Naive thymus-derived CD4-positive, alpha-beta T cell (primary cell): Measurements from ENCODE around the gene DNMT1. TPM values are rescaled to one million over a fixed set of nuclear protein-coding genes. Genes with fewer than 3 reads are reported as not detected.

Source experiments
- ATAC-seq: fragments of 150-1000 bp; cut with Tn5 transposase; 2 replicates; pipeline ENCODE4 v1.10.0; 2021; ENCODE audit warnings: mild to moderate bottlenecking, moderate library complexity
- CTCF ChIA-PET: fragments of 350-600 bp; sonication (Branson Sonifier 250); formaldehyde crosslinking; loops from one replicate; lab custom pipeline; 2021; ENCODE audit warnings: antibody characterized with exemption; lab: Charles Lee
- POLR2A ChIA-PET: fragments of 350-600 bp; sonication (Branson Sonifier 250); formaldehyde crosslinking; loops from one replicate; lab custom pipeline; 2021; ENCODE audit warnings: antibody characterized with exemption, inconsistent platforms; lab: Charles Lee
- DNase-seq, 9 donors: peaks; one replicate each; pipeline versions ENCODE4 v3.0.0 to v3.0.0-alpha.2; 2020 to 2022; ENCODE audit warnings: mixed read lengths in 1 of 9
- H3K27ac ChIP-seq: one replicate; pipeline ENCODE4 v1.7.0; 2013; ENCODE audit warnings: mild to moderate bottlenecking, low read depth, low read length, moderate library complexity
- H3K27me3 ChIP-seq, 2 donors: one replicate each; pipeline ENCODE4 v1.7.0; 2013; ENCODE audit warnings: low read length in 2 of 2, mild to moderate bottlenecking in 2 of 2, moderate library complexity in 2 of 2; ENCODE audit not compliant: control insufficient read depth in 2 of 2, insufficient read depth in 2 of 2
- H3K36me3 ChIP-seq, 3 experiments: 1 replicate in 2 of 3; 2 replicates in 1 of 3; pipeline ENCODE4 v1.7.0; 2013; ENCODE audit warnings: low read length in 3 of 3, mild to moderate bottlenecking in 3 of 3, moderate library complexity in 1 of 3; ENCODE audit not compliant: insufficient read depth in 3 of 3, control insufficient read depth in 2 of 3
- H3K4me1 ChIP-seq, 2 donors: one replicate each; pipeline ENCODE4 v1.7.0; 2013; ENCODE audit warnings: low read length in 2 of 2, mild to moderate bottlenecking in 2 of 2, moderate library complexity in 1 of 2; ENCODE audit not compliant: control insufficient read depth in 2 of 2, insufficient read depth in 2 of 2
- H3K4me3 ChIP-seq: 2 replicates; pipeline ENCODE4 v1.7.0; 2013; ENCODE audit warnings: mild to moderate bottlenecking, low read length
- H3K9me3 ChIP-seq, 3 experiments: 1 replicate in 2 of 3; 2 replicates in 1 of 3; pipeline ENCODE4 v1.7.0; 2013; ENCODE audit warnings: low read length in 3 of 3; ENCODE audit not compliant: control insufficient read depth in 2 of 3
- H3K27ac Mint-ChIP-seq, 9 donors: one replicate each; pipeline ENCODE4 v1.8.0; 2020 to 2022; ENCODE audit warnings: mixed read lengths in 9 of 9, mild to moderate bottlenecking in 8 of 9, moderate library complexity in 5 of 9, inconsistent platforms in 2 of 9
- H3K27me3 Mint-ChIP-seq, 5 donors: one replicate each; pipeline ENCODE4 v1.8.0; 2021 to 2022; ENCODE audit warnings: mixed read lengths in 5 of 5, mild to moderate bottlenecking in 1 of 5
- H3K36me3 Mint-ChIP-seq, 5 donors: one replicate each; pipeline ENCODE4 v1.8.0; 2020 to 2022; ENCODE audit warnings: mixed read lengths in 5 of 5, mild to moderate bottlenecking in 3 of 5, inconsistent platforms in 1 of 5
- H3K4me1 Mint-ChIP-seq, 7 donors: one replicate each; pipeline ENCODE4 v1.8.0; 2020 to 2022; ENCODE audit warnings: mixed read lengths in 7 of 7, mild to moderate bottlenecking in 3 of 7, inconsistent platforms in 1 of 7
- H3K4me3 Mint-ChIP-seq, 10 donors: one replicate each; pipeline ENCODE4 v1.8.0; 2020 to 2022; ENCODE audit warnings: mild to moderate bottlenecking in 10 of 10, mixed read lengths in 10 of 10, moderate library complexity in 6 of 10, inconsistent platforms in 2 of 10
- H3K9me3 Mint-ChIP-seq, 11 donors: one replicate each; pipeline ENCODE4 v1.8.0; 2020 to 2022; ENCODE audit warnings: mixed read lengths in 11 of 11, mild to moderate bottlenecking in 4 of 11, inconsistent platforms in 1 of 11, moderate library complexity in 1 of 11
- intact Hi-C, 2 donors: fragments of 100-400 bp; cut with micrococcal nuclease; formaldehyde crosslinking; loops; one replicate each; pipeline ENCODE4 v1.15.1; 2023
- polyA plus RNA-seq, 2 donors: library from polyadenylated mRNA; unstranded; fragments of 300-500 nt; fragmentation: Illumina TruSeq; gene quantifications; one replicate each; pipeline ENCODE4 v1.2.3, GENCODE V29; 2021
- total RNA-seq, 6 experiments: library from RNA in 5 of 6; stranded (reverse) in 5 of 6; gene quantifications; 1 replicate in 5 of 6; 2 replicates in 1 of 6; pipeline ENCODE4 v1.2.3 and lab custom pipeline; 2021 to 2026

Gene DNMT1
- total and polyA plus RNA-seq, 7 experiments from 2014 or later, result 113 to 334 (median 187) TPM

DNA sequence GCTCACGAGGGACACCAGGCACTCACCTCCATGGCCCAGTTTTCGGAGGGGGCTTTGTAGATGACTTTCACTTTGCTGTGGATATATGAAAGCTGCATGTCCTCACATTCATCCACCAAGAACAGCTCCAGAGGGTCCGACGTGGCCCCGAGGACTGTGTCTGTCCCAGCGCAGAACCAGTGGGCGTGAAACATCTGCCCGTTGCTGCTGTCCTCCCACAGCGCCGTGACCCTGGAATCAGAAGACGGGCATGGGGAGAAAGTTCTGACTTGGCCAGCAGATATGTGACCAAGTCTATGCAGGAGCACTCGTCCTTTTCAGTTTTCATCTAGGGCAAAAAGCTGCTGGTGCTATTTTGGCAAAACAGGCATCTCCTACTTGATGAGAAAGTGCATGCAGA lies 45.3 kb downstream of the DNMT1 start:
- Histone ChIP-seq H3K4me1 (peaks cover 7 to 11% of the 10 kb centered on the region in 2 donors), H3K27ac (no peak overlapping the region), H3K9me3 (no peaks in the 10 kb centered on the region), H3K36me3 (peaks cover 11 to 88% (median 16%) of the 10 kb centered on the region in 3 experiments), H3K27me3 (no peaks in the 10 kb centered on the region), H3K4me3 (no peak overlapping the region)
- DNase-seq, result no peak
- POLR2A ChIA-PET, result no interaction called here
- Mint-ChIP-seq H3K36me3 (peaks cover 21 to 67% (median 29%) of the 10 kb centered on the region in 5 donors), H3K4me1 (peaks cover 3 to 13% (median 8%) of the 10 kb centered on the region in 7 donors), H3K27ac (peak overlapping the region in 3 of 9 donors; percentile 17 to 74 (median 36)), H3K4me3 (no peak overlapping the region), H3K27me3 (no peaks in the 10 kb centered on the region), H3K9me3 (no peaks in the 10 kb centered on the region)
- ATAC-seq, result no peak
- CTCF ChIA-PET, result no interaction called here
- intact Hi-C loops, result no loop called here

- CTCF ChIA-PET, result no interaction called here
- H3K36me3 Mint-ChIP-seq, result peaks cover 14 to 60% (median 32%) of the 10 kb centered on the region in 5 donors
- peak overlapping the region; percentile 82 for H3K27ac ChIP-seq
- DNase-seq (no peak), ATAC-seq (no peak)
- peak overlapping the region; percentile 70 to 100 (median 79) for H3K27ac Mint-ChIP-seq
- peaks cover 40 to 43% of the 10 kb centered on the region in 2 donors for H3K4me1 ChIP-seq
- no peak overlapping the region for H3K4me3 Mint-ChIP-seq
- H3K4me1 Mint-ChIP-seq, result peaks cover 7 to 43% (median 34%) of the 10 kb centered on the region in 7 donors
- H3K27me3 ChIP-seq, result no peaks in the 10 kb centered on the region
- H3K27me3 Mint-ChIP-seq, result no peaks in the 10 kb centered on the region
- no peaks in the 10 kb centered on the region for H3K9me3 Mint-ChIP-seq
- peaks cover 6 to 71% (median 20%) of the 10 kb centered on the region in 3 experiments for H3K36me3 ChIP-seq
- H3K4me3 ChIP-seq, result no peak overlapping the region
- POLR2A ChIA-PET, result no interaction called here
- intact Hi-C loops, result no loop called here
- no peaks in the 10 kb centered on the region for H3K9me3 ChIP-seq
Measured at GRCh38 chr19:10146142-10146541, 48.6 kb downstream of the DNMT1 start.

- H3K9me3 Mint-ChIP-seq, result no peaks in the 10 kb centered on the region
- peaks cover 9 to 71% (median 24%) of the 10 kb centered on the region in 3 experiments for H3K36me3 ChIP-seq
- H3K4me3 ChIP-seq, result no peak overlapping the region
- peaks cover 5 to 50% (median 41%) of the 10 kb centered on the region in 7 donors for H3K4me1 Mint-ChIP-seq
- no peaks in the 10 kb centered on the region for H3K9me3 ChIP-seq
- intact Hi-C loops, result no loop called here
- peak overlapping the region in 1 of 10 donors; percentile 36 for H3K4me3 Mint-ChIP-seq
- H3K27ac Mint-ChIP-seq, result peak overlapping the region; percentile 7 to 100 (median 98)
- POLR2A ChIA-PET, result no interaction called here
- peaks cover 10 to 57% (median 32%) of the 10 kb centered on the region in 5 donors for H3K36me3 Mint-ChIP-seq
- DNase-seq, result no peak
- H3K27me3 ChIP-seq, result no peaks in the 10 kb centered on the region
- H3K27ac ChIP-seq, result peak overlapping the region; percentile 82
- no peaks in the 10 kb centered on the region for H3K27me3 Mint-ChIP-seq
- CTCF ChIA-PET, result interaction anchor here (1.2 to 1.6 kb wide), 2 partner anchors 10 to 49 kb away, joined by 5 to 11 read pairs; no protein-coding TSS in a partner anchor
- H3K4me1 ChIP-seq, result peaks cover 41 to 49% of the 10 kb centered on the region in 2 donors
- no peak for ATAC-seq
Measured at GRCh38 chr19:10145031-10145430, 49.7 kb downstream of the DNMT1 start.

DNA sequence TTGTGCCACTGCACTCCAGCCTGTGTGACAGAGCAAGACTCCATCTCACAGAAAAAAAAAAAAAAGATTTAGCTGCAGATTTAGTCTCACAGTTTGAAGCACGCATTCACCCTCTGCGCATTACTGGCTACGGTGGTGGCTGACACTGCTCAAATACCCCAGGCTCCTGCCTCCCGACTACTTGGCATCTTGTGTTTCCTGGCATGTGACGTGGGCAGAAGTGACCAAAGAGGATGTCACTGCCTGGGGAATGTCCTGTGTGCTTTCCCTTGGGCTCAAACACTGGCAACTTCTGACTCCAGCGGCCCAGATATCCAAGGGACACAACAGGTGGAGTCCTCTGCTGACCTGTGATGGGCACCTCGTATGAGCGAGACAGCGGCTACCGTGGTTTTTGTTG lies 50.4 kb downstream of the DNMT1 start:
- H3K27ac ChIP-seq, result peak overlapping the region; percentile 82
- ChIA-PET POLR2A (interaction anchor here (2.0 to 3.4 kb wide), 4 partner anchors 11 to 38 kb away, joined by 11 to 31 read pairs (median 13); partner anchors contain the start of genes EIF3G and PPAN), CTCF (interaction anchor here (1.0 to 2.9 kb wide), 4 partner anchors 11 to 91 kb away, joined by 3 to 15 read pairs (median 8); partner anchors contain the start of gene ANGPTL6)
- peak overlapping the region in 7 of 10 donors; percentile 17 to 87 (median 34) for H3K4me3 Mint-ChIP-seq
- intact Hi-C loops, result no loop called here
- H3K27me3 ChIP-seq, result no peaks in the 10 kb centered on the region
- H3K36me3 Mint-ChIP-seq, result peaks cover 9 to 57% (median 32%) of the 10 kb centered on the region in 5 donors
- peaks cover 5 to 55% (median 42%) of the 10 kb centered on the region in 7 donors for H3K4me1 Mint-ChIP-seq
- peaks cover 41 to 49% of the 10 kb centered on the region in 2 donors for H3K4me1 ChIP-seq
- H3K9me3 ChIP-seq, result no peaks in the 10 kb centered on the region
- no peaks in the 10 kb centered on the region for H3K27me3 Mint-ChIP-seq
- H3K36me3 ChIP-seq, result peaks cover 11 to 71% (median 20%) of the 10 kb centered on the region in 3 experiments
- DNase-seq, result no peak
- peak overlapping the region; percentile 72 to 100 (median 98) for H3K27ac Mint-ChIP-seq
- no peak overlapping the region for H3K4me3 ChIP-seq
- H3K9me3 Mint-ChIP-seq, result no peaks in the 10 kb centered on the region
- ATAC-seq, result no peak

- ChIA-PET POLR2A (interaction anchor here (0.6 to 3.4 kb wide), 17 partner anchors 8 to 282 kb away, joined by 3 to 34 read pairs (median 6); partner anchors contain the start of genes EIF3G, PPAN and TYK2), CTCF (interaction anchor here (0.6 to 2.9 kb wide), 11 partner anchors 20 to 245 kb away, joined by 3 to 18 read pairs (median 5); partner anchors contain the start of genes ANGPTL6, ICAM1 and MRPL4)
- Histone ChIP-seq H3K4me1 (peaks cover 41 to 49% of the 10 kb centered on the region in 2 donors), H3K36me3 (peaks cover 16 to 72% (median 20%) of the 10 kb centered on the region in 3 experiments), H3K4me3 (peak overlapping the region; percentile 16), H3K27me3 (no peaks in the 10 kb centered on the region), H3K9me3 (no peaks in the 10 kb centered on the region), H3K27ac (peak overlapping the region; percentile 82)
- H3K4me3 Mint-ChIP-seq, result peak overlapping the region in 8 of 10 donors; percentile 39 to 94 (median 84)
- ATAC-seq (no peak), DNase-seq (peak in 3 of 9 donors; percentile 10 to 13 (median 13))
- H3K9me3 Mint-ChIP-seq, result no peaks in the 10 kb centered on the region
- H3K27ac Mint-ChIP-seq, result peak overlapping the region; percentile 96 to 100 (median 99)
- H3K36me3 Mint-ChIP-seq, result peaks cover 9 to 60% (median 30%) of the 10 kb centered on the region in 5 donors
- H3K27me3 Mint-ChIP-seq, result no peaks in the 10 kb centered on the region
- H3K4me1 Mint-ChIP-seq, result peaks cover 5 to 58% (median 42%) of the 10 kb centered on the region in 7 donors
- intact Hi-C loops, result loop anchor here in 1 of 2 donors (2.0 kb wide), 2 partner anchors 47 to 93 kb away; no protein-coding TSS in a partner anchor
Measured at GRCh38 chr19:10143681-10144080, 51.1 kb downstream of the DNMT1 start.

- ChIA-PET POLR2A (interaction anchor here (0.6 to 3.4 kb wide), 23 partner anchors 9 to 283 kb away, joined by 3 to 34 read pairs (median 5); partner anchors contain the start of genes EIF3G, ICAM1, PPAN and TYK2), CTCF (interaction anchor here (0.6 to 2.9 kb wide), 13 partner anchors 10 to 246 kb away, joined by 3 to 18 read pairs (median 5); partner anchors contain the start of genes ANGPTL6, ICAM1 and MRPL4)
- Histone ChIP-seq H3K4me3 (peak overlapping the region; percentile 16), H3K27ac (peak overlapping the region; percentile 82), H3K4me1 (peaks cover 41 to 49% of the 10 kb centered on the region in 2 donors), H3K36me3 (peaks cover 20 to 77% (median 25%) of the 10 kb centered on the region in 3 experiments), H3K27me3 (no peaks in the 10 kb centered on the region), H3K9me3 (no peaks in the 10 kb centered on the region)
- H3K4me1 Mint-ChIP-seq, result peaks cover 5 to 58% (median 42%) of the 10 kb centered on the region in 7 donors
- no peaks in the 10 kb centered on the region for H3K9me3 Mint-ChIP-seq
- peak overlapping the region; percentile 78 to 94 (median 86) for H3K4me3 Mint-ChIP-seq
- intact Hi-C loops, result loop anchor here in 1 of 2 donors (1.0 to 2.0 kb wide), 7 partner anchors 24 to 107 kb away; partner anchors contain the start of genes DNMT1, EIF3G, PPAN and SHFL
- DNase-seq (peak in 7 of 9 donors; percentile 47 to 77 (median 67)), ATAC-seq (peak; percentile 95)
- H3K27me3 Mint-ChIP-seq, result no peaks in the 10 kb centered on the region
- peak overlapping the region; percentile 96 to 100 (median 99) for H3K27ac Mint-ChIP-seq
- H3K36me3 Mint-ChIP-seq, result peaks cover 9 to 58% (median 26%) of the 10 kb centered on the region in 5 donors
Measured at GRCh38 chr19:10142701-10143375, 51.9 kb downstream of the DNMT1 start.
